DND-41 (cell line): Measurements from ENCODE around the gene SOAT2.

Experiments used
- ATAC-seq: fragments of 200-7000 bp; cut with Tn5 transposase; 3 replicates; pipeline ENCODE4 v1.9.1; 2021; ENCODE audit warnings: low read depth; ENCODE audit not compliant: insufficient read depth
- DNase-seq: peaks from one replicate; pipeline ENCODE4 v3.0.0-alpha.2; 2020
- H2AFZ ChIP-seq: 2 replicates; pipeline ENCODE4 v1.6.0; 2012; ENCODE audit warnings: low read depth, low read length
- H3K27ac ChIP-seq: 2 replicates; pipeline ENCODE4 v1.5.1; 2012; ENCODE audit warnings: low read length, inconsistent platforms
- H3K27me3 ChIP-seq: fragments of 200-600 bp; sonication (generic); 2 replicates; pipeline ENCODE4 v1.6.0; 2012; ENCODE audit warnings: low read length, mild to moderate bottlenecking, inconsistent platforms; ENCODE audit not compliant: insufficient read depth, poor library complexity
- H3K36me3 ChIP-seq: 2 replicates; pipeline ENCODE4 v1.5.1; 2012; ENCODE audit warnings: low read length, inconsistent platforms; ENCODE audit not compliant: insufficient read depth
- H3K4me1 ChIP-seq: 2 replicates; pipeline ENCODE4 v1.5.1; 2012; ENCODE audit warnings: mild to moderate bottlenecking, low read length; ENCODE audit not compliant: insufficient read depth
- H3K4me2 ChIP-seq: 2 replicates; pipeline ENCODE4 v1.6.0; 2012; ENCODE audit warnings: mild to moderate bottlenecking, moderate library complexity, low read length, inconsistent platforms; ENCODE audit not compliant: insufficient read depth
- H3K4me3 ChIP-seq, 2 experiments: fragments of 200-600 bp in 1 of 2; shearing (Covaris generic) in 1 of 2; 2 replicates each; pipeline ENCODE4 v1.5.1; 2012 to 2016; ENCODE audit warnings: inconsistent platforms in 2 of 2, low read length in 2 of 2, mild to moderate bottlenecking in 2 of 2, low read depth in 1 of 2, moderate library complexity in 1 of 2
- H3K79me2 ChIP-seq: 2 replicates; pipeline ENCODE4 v1.6.0; 2012; ENCODE audit warnings: low read length, inconsistent platforms; ENCODE audit not compliant: insufficient read depth
- H3K9ac ChIP-seq: 2 replicates; pipeline ENCODE4 v1.6.0; 2012; ENCODE audit warnings: low read depth, mild to moderate bottlenecking, inconsistent platforms, low read length, moderate library complexity
- H3K9me3 ChIP-seq: 2 replicates; pipeline ENCODE4 v1.5.1; 2012; ENCODE audit warnings: low read length, moderate library complexity, mild to moderate bottlenecking, inconsistent platforms; ENCODE audit not compliant: insufficient read depth, severe bottlenecking
- H4K20me1 ChIP-seq: 2 replicates; pipeline ENCODE4 v1.6.0; 2012; ENCODE audit warnings: low read length; ENCODE audit not compliant: insufficient read depth
- EZH2 ChIP-seq: IDR thresholded peaks from 3 replicates; pipeline ENCODE4 v1.6.1; 2012; ENCODE audit warnings: borderline replicate concordance, low read depth, mild to moderate bottlenecking, moderate library complexity, low read length, inconsistent platforms; ENCODE audit not compliant: severe bottlenecking
- TF ChIP-seq, protein P1 (sequence below): IDR thresholded peaks from 2 replicates; pipeline ENCODE4 v1.5.1; 2012; ENCODE audit warnings: borderline replicate concordance, low read length, moderate library complexity, mild to moderate bottlenecking; ENCODE audit not compliant: poor library complexity, severe bottlenecking; ENCODE audit errors: extremely low read depth

The SOAT2 gene

DNA sequence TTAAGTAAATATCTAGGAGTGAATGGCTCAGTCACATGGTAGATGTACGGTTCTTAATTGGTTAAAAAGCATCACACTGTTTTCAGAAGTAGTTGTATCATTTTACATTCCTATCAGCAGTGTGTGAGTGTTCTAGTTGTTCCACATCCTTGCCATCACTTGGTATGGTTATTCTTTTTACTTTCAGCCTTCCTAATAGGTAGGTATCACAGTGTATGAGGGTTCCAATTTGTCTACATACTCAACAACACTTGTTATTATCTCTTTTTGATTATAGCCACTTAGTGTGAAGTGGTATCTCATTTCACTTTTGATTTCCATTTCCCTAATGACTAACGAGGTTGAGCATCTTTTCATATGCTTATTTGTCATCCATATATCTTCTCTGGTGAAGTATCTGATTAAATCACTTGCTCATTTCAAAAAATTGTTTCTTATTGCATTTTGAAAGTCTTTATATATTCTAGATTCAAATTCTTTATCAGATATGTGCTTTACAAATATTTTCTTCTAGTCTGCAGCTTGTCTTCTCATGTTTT, 20.6 kb upstream of the SOAT2 start:
- Histone ChIP-seq H3K79me2 (peaks cover 9% of the 10 kb centered on the region), H4K20me1 (no peaks in the 10 kb centered on the region), H3K36me3 (no peaks in the 10 kb centered on the region), H2AFZ (no peak overlapping the region), H3K9ac (no peak overlapping the region), H3K4me2 (no peak overlapping the region), H3K4me3 (no peak overlapping the region), H3K4me1 (peaks cover 18% of the 10 kb centered on the region), H3K27me3 (peaks cover 6% of the 10 kb centered on the region), H3K27ac (no peak overlapping the region), H3K9me3 (no peaks in the 10 kb centered on the region)
- DNase-seq = no peak
- TF ChIP-seq, protein P1, sequence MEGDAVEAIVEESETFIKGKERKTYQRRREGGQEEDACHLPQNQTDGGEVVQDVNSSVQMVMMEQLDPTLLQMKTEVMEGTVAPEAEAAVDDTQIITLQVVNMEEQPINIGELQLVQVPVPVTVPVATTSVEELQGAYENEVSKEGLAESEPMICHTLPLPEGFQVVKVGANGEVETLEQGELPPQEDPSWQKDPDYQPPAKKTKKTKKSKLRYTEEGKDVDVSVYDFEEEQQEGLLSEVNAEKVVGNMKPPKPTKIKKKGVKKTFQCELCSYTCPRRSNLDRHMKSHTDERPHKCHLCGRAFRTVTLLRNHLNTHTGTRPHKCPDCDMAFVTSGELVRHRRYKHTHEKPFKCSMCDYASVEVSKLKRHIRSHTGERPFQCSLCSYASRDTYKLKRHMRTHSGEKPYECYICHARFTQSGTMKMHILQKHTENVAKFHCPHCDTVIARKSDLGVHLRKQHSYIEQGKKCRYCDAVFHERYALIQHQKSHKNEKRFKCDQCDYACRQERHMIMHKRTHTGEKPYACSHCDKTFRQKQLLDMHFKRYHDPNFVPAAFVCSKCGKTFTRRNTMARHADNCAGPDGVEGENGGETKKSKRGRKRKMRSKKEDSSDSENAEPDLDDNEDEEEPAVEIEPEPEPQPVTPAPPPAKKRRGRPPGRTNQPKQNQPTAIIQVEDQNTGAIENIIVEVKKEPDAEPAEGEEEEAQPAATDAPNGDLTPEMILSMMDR = no peak
- no peak for TF ChIP-seq EZH2
- ATAC-seq = no peak

DNA sequence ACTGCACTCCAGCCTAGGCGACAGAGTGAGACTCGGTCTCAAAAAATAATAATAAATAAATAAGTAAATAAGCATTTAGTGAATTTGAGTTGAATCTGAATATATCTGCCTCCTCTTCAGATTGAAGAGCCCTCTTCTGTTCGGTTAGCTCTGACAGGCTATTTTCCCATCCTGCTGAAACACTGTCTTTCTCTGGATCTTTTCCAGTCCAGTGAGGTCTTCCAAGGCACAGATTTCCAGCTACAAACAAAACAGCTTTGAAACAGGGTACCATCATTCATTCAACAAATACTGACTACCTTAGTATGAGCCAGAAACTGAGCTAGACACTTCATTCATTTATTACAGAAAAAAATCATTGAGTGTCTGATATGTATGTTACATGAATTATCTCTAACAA, 16.9 kb upstream of the SOAT2 start:
- ATAC-seq (no peak), DNase-seq (no peak)
- no peaks in the 10 kb centered on the region for H3K36me3 ChIP-seq
- no peaks in the 10 kb centered on the region for H3K9me3 ChIP-seq
- H3K27me3 ChIP-seq = peaks cover 17% of the 10 kb centered on the region
- no peak overlapping the region for H2AFZ ChIP-seq
- H3K27ac ChIP-seq = no peak overlapping the region
- H3K4me3 ChIP-seq = no peak overlapping the region
- H3K79me2 ChIP-seq = no peaks in the 10 kb centered on the region
- no peaks in the 10 kb centered on the region for H4K20me1 ChIP-seq
- no peaks in the 10 kb centered on the region for H3K4me1 ChIP-seq
- TF ChIP-seq, protein P1 = no peak
- TF ChIP-seq EZH2 = no peak
- no peak overlapping the region for H3K9ac ChIP-seq
- no peak overlapping the region for H3K4me2 ChIP-seq

DNA sequence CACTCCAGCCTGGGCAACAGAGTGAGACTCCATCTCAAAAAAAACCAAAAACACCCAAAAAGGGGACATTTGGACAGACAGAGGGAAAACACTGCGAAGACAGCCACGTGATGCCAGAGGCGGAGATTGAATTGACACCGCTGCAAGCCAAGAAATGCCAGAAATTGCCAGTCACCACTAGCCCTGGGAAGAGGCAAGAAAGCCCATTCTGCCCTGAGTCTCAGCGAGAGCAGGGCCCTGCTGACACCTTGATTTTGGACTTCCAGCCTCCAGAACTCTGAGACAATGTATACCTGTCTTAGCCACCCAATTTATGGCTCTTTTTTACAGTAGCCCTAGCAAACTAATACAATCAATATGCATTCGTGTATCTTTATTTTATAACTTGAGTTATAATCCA, 13.2 kb upstream of the SOAT2 start:
- no peaks in the 10 kb centered on the region for H3K36me3 ChIP-seq
- H3K9ac ChIP-seq = no peak overlapping the region
- H3K4me1 ChIP-seq = no peaks in the 10 kb centered on the region
- TF ChIP-seq EZH2 = no peak
- TF ChIP-seq, protein P1 = no peak
- no peaks in the 10 kb centered on the region for H3K9me3 ChIP-seq
- no peak overlapping the region for H3K4me3 ChIP-seq
- no peaks in the 10 kb centered on the region for H4K20me1 ChIP-seq
- ATAC-seq (no peak), DNase-seq (no peak)
- no peak overlapping the region for H3K27ac ChIP-seq
- H3K27me3 ChIP-seq = peaks cover 22% of the 10 kb centered on the region
- H3K79me2 ChIP-seq = no peaks in the 10 kb centered on the region
- no peak overlapping the region for H2AFZ ChIP-seq
- H3K4me2 ChIP-seq = no peak overlapping the region

DNA sequence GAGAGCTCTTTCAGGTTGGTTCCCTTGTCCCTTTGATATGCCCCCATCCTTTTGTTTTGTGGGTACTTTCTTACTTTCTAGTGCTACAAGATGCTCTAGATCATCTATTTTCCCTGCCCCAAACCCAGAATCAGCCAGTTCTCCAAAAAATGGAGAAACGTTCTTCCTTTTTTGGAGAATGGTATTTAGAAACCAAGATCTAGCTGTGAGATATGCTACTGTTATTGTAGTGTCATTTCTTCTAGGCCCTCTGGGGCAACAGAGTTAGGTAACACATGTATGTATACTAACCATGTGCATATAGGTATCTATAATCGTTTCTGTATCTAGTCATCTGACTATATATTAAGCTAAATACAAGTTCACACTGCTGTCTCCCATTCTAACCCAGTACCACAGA, 12.7 kb upstream of the SOAT2 start:
- no peaks in the 10 kb centered on the region for H3K36me3 ChIP-seq
- H3K4me3 ChIP-seq = no peak overlapping the region
- no peak overlapping the region for H3K4me2 ChIP-seq
- H3K27me3 ChIP-seq = peaks cover 22% of the 10 kb centered on the region
- H3K9ac ChIP-seq = no peak overlapping the region
- H3K4me1 ChIP-seq = no peaks in the 10 kb centered on the region
- no peaks in the 10 kb centered on the region for H4K20me1 ChIP-seq
- ATAC-seq = no peak
- DNase-seq = no peak
- no peaks in the 10 kb centered on the region for H3K79me2 ChIP-seq
- TF ChIP-seq, protein P1 = no peak
- TF ChIP-seq EZH2 = no peak
- H3K9me3 ChIP-seq = no peaks in the 10 kb centered on the region
- H3K27ac ChIP-seq = no peak overlapping the region
- H2AFZ ChIP-seq = no peak overlapping the region
